ENCODE data around the gene THSD4.

DNA sequence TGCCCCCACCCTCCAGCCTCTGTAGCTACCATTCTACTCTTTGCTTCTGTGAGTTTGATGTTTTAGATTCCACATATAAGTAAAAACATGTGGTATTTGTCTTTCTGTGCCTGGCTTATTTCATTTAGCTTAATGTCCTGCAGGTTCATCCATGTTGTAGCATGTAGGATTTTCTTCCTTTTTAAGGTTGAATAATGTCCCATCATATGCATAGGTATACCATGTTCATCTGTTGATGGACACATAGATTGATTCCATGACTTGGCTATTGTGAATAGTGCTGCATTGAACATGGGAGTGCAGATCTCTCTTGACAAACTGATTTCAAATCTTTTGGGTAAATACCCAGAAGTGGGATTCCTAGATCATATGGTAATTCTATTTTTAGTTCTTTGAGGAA is 11.8 kb downstream of the THSD4 start:
- TF ChIP-seq, protein P1, sequence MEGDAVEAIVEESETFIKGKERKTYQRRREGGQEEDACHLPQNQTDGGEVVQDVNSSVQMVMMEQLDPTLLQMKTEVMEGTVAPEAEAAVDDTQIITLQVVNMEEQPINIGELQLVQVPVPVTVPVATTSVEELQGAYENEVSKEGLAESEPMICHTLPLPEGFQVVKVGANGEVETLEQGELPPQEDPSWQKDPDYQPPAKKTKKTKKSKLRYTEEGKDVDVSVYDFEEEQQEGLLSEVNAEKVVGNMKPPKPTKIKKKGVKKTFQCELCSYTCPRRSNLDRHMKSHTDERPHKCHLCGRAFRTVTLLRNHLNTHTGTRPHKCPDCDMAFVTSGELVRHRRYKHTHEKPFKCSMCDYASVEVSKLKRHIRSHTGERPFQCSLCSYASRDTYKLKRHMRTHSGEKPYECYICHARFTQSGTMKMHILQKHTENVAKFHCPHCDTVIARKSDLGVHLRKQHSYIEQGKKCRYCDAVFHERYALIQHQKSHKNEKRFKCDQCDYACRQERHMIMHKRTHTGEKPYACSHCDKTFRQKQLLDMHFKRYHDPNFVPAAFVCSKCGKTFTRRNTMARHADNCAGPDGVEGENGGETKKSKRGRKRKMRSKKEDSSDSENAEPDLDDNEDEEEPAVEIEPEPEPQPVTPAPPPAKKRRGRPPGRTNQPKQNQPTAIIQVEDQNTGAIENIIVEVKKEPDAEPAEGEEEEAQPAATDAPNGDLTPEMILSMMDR (IDR thresholded peaks at IDR 0.05; ENCODE audit: low read length): no peak
- TF ChIP-seq EZH2 (optimal IDR thresholded peaks at IDR 0.05; ENCODE audit: low read depth, low read length): no peak
- no peak for TF ChIP-seq EZH2phosphoT487 (IDR thresholded peaks at IDR 0.05; ENCODE audit: low read length)

All from MM.1S (cell line).